Uterus (tissue), 2 donors: ENCODE results near the gene F2RL1.

ENCODE experiments used
- CTCF ChIP-seq, 4 experiments: fragments of 200-600 bp in 2 of 4; fragments of 450-650 bp in 2 of 4; sonication (generic) in 2 of 4; IDR thresholded peaks; one replicate each; pipeline ENCODE4 v1.5.1; 2016 to 2019; ENCODE audit warnings: antibody characterized with exemption in 4 of 4, mild to moderate bottlenecking in 2 of 4, moderate library complexity in 1 of 4
- POLR2A ChIP-seq, 2 donors: fragments of 450-650 bp; IDR thresholded peaks; one replicate each; pipeline ENCODE4 v1.6.1; 2016; ENCODE audit warnings: antibody characterized with exemption in 2 of 2, mild to moderate bottlenecking in 1 of 2, moderate library complexity in 1 of 2

DNA sequence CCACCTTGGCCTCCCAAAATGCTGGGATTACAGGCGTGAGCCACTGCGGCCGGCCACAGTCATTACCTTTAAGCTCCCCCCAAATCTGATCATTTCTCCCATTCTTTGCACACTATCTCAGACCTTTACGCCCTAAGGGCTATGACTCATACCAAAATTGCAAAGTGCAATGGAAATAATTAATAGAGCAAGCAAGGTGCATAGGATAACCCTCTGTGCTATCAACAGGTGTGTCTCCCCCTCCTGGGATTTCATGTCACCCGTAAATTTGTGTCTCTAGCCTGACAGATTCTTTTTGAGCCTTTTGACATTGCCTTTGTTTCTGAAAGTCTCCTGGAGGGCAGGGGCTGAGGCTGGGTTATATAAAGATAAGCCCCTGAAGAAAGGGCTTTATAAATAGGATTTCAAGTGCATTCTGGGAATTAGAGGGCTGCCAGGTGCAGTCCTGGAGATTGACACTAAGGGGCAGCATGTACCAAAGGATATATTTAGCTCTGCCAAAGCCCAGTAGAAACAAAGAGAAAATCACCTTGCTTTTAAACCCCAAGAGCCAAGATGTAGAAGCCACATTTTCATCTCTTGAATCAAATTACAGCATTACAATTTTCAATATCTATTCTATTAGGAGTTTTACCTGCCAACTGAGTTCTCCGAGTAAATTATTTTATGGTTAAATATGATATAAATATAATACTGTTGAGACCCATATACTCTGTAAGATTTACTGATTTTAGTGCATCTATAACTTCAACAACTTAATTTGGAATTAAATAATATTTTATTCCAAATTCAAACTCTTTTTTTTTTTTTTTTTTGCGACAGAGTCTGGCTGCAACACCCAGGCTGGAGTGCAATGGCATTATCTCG lies 49.2 kb downstream of the F2RL1 start:
- TF ChIP-seq POLR2A (IDR thresholded peaks at IDR 0.05), result no peak
- TF ChIP-seq CTCF (IDR thresholded peaks at IDR 0.05), result peak; percentile 38 to 61 (median 59)
